GM21367 (cell line): ENCODE measurements around the gene ANO2.

Experiments used
- ATAC-seq: cut with Tn5 transposase; IDR thresholded peaks from one replicate; pipeline ENCODE4 v1.9.1; 2021; ENCODE audit not compliant: unreplicated experiment

Gene ANO2

GRCh38 chr12:5631497-5631896 is 313.6 kb downstream of the ANO2 start:
- ATAC-seq, result no peak

- no peak for ATAC-seq
Observed at GRCh38 chr12:5630726-5631125, 314.3 kb downstream of the ANO2 start.

- no peak for ATAC-seq
Observed at GRCh38 chr12:5628501-5628900, 316.6 kb downstream of the ANO2 start.

GRCh38 chr12:5627053-5627630 is 317.9 kb downstream of the ANO2 start:
- no peak for ATAC-seq

- ATAC-seq, result no peak
Observed at GRCh38 chr12:5626151-5626550, 318.9 kb downstream of the ANO2 start.

GRCh38 chr12:5624486-5625272 is 320.4 kb downstream of the ANO2 start:
- no peak for ATAC-seq

GRCh38 chr12:5623411-5623810 is 321.6 kb downstream of the ANO2 start:
- no peak for ATAC-seq

- no peak for ATAC-seq
Observed at GRCh38 chr12:5622280-5622679, 322.8 kb downstream of the ANO2 start.

- ATAC-seq, result no peak
Observed at GRCh38 chr12:5621329-5621728, 323.7 kb downstream of the ANO2 start.

GRCh38 chr12:5620896-5621295 is 324.2 kb downstream of the ANO2 start:
- no peak for ATAC-seq

- no peak for ATAC-seq
Observed at GRCh38 chr12:5619628-5620027, 325.4 kb downstream of the ANO2 start.

- ATAC-seq, result no peak
Observed at GRCh38 chr12:5616854-5617253, 328.2 kb downstream of the ANO2 start.

- ATAC-seq, result no peak
Observed at GRCh38 chr12:5615760-5616159, 329.3 kb downstream of the ANO2 start.

- no peak for ATAC-seq
Observed at GRCh38 chr12:5614256-5614655, 330.8 kb downstream of the ANO2 start.

GRCh38 chr12:5612556-5613410 is 332.3 kb downstream of the ANO2 start:
- ATAC-seq, result no peak

GRCh38 chr12:5611162-5611561 is 333.9 kb downstream of the ANO2 start:
- no peak for ATAC-seq

- ATAC-seq, result no peak
Observed at GRCh38 chr12:5599378-5599777, 345.7 kb downstream of the ANO2 start.

- no peak for ATAC-seq
Observed at GRCh38 chr12:5593998-5594397, 351.1 kb downstream of the ANO2 start.

GRCh38 chr12:5593086-5593485 is 352.0 kb downstream of the ANO2 start:
- no peak for ATAC-seq

GRCh38 chr12:5592310-5592709 is 352.7 kb downstream of the ANO2 start:
- no peak for ATAC-seq

GRCh38 chr12:5590316-5590715 is 354.7 kb downstream of the ANO2 start:
- no peak for ATAC-seq

GRCh38 chr12:5589054-5589453 is 356.0 kb downstream of the ANO2 start:
- no peak for ATAC-seq
